Mesodermal cell (in vitro differentiated cells): ENCODE measurements around the gene EXOC1.
"Not testable (repeated sequence)": the region's sequence is repeated elsewhere in the genome, so short reads cannot be mapped to it uniquely, and the experiment has no call there.

Experiments
- H3K27ac ChIP-seq: 2 replicates; pipeline ENCODE4 v1.7.0; 2013; ENCODE audit warnings: mild to moderate bottlenecking, low read depth, low read length, moderate library complexity; ENCODE audit not compliant: severe bottlenecking
- H3K36me3 ChIP-seq: 2 replicates; pipeline ENCODE4 v1.7.1; 2013; ENCODE audit warnings: mild to moderate bottlenecking, low read length, moderate library complexity; ENCODE audit not compliant: control insufficient read depth, insufficient read depth
- H3K4me1 ChIP-seq: one replicate; pipeline ENCODE4 v1.7.1; 2013; ENCODE audit warnings: mild to moderate bottlenecking, low read length; ENCODE audit not compliant: insufficient read depth, control insufficient read depth, poor library complexity, severe bottlenecking
- H3K4me3 ChIP-seq: 2 replicates; pipeline ENCODE4 v1.7.0; 2013; ENCODE audit warnings: low read length, control low read depth, mild to moderate bottlenecking; ENCODE audit not compliant: insufficient read depth, poor library complexity, severe bottlenecking; ENCODE audit errors: extremely low read depth
- H3K9me3 ChIP-seq: 2 replicates; pipeline ENCODE4 v1.7.1; 2013; ENCODE audit warnings: mild to moderate bottlenecking, low read length, moderate library complexity; ENCODE audit not compliant: control insufficient read depth
- WGBS, 2 experiments: methylation state at CpG; one replicate each; pipeline ENCODE4 v1.1.5; 2013; ENCODE audit warnings: missing lambda C conversion rate in 2 of 2; ENCODE audit not compliant: insufficient coverage in 2 of 2; 5-methylcytosine and 5-hydroxymethylcytosine counted together

Gene EXOC1

DNA sequence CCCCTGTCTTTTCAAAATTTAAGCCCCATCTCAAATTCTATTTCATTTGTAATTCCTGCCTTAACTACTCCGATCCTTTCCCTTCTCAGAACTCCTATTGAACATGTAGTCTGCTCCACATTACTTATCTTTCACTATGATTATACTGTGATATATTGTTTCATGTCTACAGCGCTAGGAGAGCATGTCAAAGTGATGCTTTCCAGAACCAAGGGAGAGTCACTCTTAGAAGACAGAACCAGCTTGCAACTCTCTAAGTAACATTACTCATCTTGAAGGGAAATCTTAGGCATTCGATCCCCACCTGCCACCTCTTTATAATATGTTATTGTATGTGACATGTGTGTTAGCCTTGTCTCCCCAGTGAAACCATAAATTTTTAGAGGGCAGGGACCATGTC is 23.4 kb upstream of the EXOC1 start:
- 100% methylated on average over 1 of the region's 3 CpGs for WGBS, 2 experiments
- Histone ChIP-seq H3K9me3 (no peaks in the 10 kb centered on the region), H3K4me3 (no peak overlapping the region), H3K36me3 (no peaks in the 10 kb centered on the region), H3K27ac (no peak overlapping the region), H3K4me1 (no peaks in the 10 kb centered on the region)

- no peak overlapping the region for H3K27ac ChIP-seq
- no peak overlapping the region for H3K4me3 ChIP-seq
- H3K9me3 ChIP-seq, result no peaks in the 10 kb centered on the region
- whole genome bisulfite sequencing, 2 experiments, result 83 to 91% methylated on average over 3 to 4 of the region's 4 CpGs
- H3K4me1 ChIP-seq, result no peaks in the 10 kb centered on the region
- no peaks in the 10 kb centered on the region for H3K36me3 ChIP-seq
Observed at GRCh38 chr4:55830716-55831115, 22.7 kb upstream of the EXOC1 start.

DNA sequence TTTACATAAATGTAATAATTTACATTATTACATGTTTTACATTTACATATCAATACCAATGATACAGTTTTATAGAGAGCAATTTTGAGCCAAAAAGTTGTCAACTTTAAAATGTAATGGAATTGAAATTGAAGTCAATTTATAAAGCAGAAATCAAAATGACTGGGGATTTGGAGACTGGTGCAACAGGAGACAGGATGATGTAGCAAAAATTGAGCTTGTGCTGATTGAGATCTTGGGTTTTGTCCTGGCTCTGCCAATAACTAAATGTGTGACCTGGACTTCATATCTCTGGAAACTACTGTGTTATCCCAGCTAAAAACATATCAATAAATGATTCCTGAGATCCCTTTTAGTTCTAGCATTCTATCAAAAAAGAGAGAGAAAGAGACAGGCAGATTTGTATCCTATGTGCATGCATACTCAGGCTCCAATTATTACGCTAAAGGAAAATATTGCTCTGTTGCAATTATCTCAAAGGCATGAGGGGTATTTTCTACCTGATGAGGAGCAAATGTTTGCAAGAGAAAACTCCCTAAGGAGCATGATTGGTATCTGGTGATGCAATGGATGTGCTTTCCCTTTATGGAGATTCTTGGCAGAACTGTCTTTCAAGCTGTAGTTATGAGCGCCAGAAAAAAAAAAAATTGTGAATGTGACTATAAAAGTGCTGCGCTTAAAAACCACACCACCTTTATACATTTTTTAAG is 19.2 kb upstream of the EXOC1 start:
- Histone ChIP-seq H3K27ac (no peak overlapping the region), H3K4me1 (no peaks in the 10 kb centered on the region), H3K4me3 (no peak overlapping the region), H3K9me3 (no peaks in the 10 kb centered on the region), H3K36me3 (no peaks in the 10 kb centered on the region)
- WGBS, 2 experiments, result 100% methylated on average over 1 of the region's 3 CpGs

DNA sequence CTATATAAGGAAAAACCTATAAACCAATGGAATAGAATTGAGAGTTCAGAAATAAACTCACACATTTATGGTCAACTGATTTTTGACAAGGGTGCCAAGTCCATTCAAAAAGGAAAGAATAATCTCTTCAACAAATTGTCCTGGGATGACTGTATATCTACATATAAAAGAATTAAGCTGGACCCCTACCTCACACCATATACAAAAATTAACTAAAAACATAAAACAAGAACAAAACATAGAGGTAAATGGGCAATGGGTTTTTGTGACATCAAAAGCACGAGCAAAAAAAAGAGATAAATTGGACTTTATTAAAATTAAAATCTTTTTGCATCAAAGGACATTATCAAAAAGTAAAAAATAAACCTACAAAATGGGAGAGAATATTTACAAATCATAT is 15.5 kb upstream of the EXOC1 start:
- WGBS, 2 experiments, result no CpG with 5 or more reads among the region's 1 CpG
- no peaks in the 10 kb centered on the region for H3K4me1 ChIP-seq

DNA sequence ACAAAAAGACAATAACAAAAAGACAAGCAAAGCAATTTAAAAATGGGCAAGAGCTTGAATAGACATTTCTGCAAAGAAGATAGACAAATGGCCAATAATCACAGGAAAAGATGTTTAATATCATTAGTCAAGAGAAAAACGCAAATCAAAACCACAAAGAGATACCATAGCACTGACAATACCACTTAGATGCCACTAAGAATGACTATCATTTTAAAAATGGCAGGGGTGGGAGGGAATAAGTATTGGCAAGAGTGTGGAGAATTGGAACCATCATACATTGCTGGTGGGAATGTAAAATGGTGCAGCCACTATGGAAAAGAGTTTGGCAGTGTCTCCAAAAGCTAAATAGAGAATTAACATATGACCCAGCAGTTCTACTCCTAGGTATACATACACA is 15.1 kb upstream of the EXOC1 start:
- H3K36me3 ChIP-seq, result no peaks in the 10 kb centered on the region

More for the DNA sequence above, 15.5 kb upstream of the EXOC1 start:
- Histone ChIP-seq H3K9me3 (no peaks in the 10 kb centered on the region), H3K27ac (no peak overlapping the region), H3K4me3 (no peak overlapping the region), H3K36me3 (no peaks in the 10 kb centered on the region)

GRCh38 chr4:55838952-55839351 is 14.5 kb upstream of the EXOC1 start:
- Histone ChIP-seq H3K4me3 (no peak overlapping the region), H3K4me1 (no peaks in the 10 kb centered on the region), H3K9me3 (no peaks in the 10 kb centered on the region), H3K27ac (no peak overlapping the region), H3K36me3 (no peaks in the 10 kb centered on the region)

More for the DNA sequence above, 15.1 kb upstream of the EXOC1 start:
- H3K9me3 ChIP-seq, result no peaks in the 10 kb centered on the region
- no peak overlapping the region for H3K27ac ChIP-seq
- H3K4me3 ChIP-seq, result no peak overlapping the region
- no CpG with 5 or more reads among the region's 1 CpG for WGBS, 2 experiments
- no peaks in the 10 kb centered on the region for H3K4me1 ChIP-seq

DNA sequence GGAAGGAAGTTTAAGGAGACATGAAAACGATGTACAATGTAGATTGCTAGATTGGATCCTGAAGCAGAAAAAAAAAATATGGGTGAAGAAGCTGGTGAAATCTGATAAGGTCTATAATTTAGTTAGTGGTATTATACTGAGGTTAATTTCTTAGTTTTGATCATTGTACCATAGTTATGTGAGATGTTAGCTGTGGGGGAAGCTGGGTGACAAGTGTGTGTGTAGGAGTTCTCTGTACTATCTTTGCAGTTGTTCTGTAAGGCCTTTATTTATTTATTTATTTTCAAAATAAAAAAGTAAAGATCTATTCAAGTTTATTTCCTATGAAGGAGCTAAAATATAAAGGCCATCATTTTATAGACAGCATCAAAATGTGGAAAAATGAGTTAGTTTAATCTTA is 12.5 kb upstream of the EXOC1 start:
- no peak overlapping the region for H3K4me3 ChIP-seq
- no peaks in the 10 kb centered on the region for H3K4me1 ChIP-seq
- 91 to 94% methylated on average over 1 of the region's 1 CpG for WGBS, 2 experiments
- H3K9me3 ChIP-seq, result no peaks in the 10 kb centered on the region
- H3K27ac ChIP-seq, result no peak overlapping the region
- H3K36me3 ChIP-seq, result no peaks in the 10 kb centered on the region

DNA sequence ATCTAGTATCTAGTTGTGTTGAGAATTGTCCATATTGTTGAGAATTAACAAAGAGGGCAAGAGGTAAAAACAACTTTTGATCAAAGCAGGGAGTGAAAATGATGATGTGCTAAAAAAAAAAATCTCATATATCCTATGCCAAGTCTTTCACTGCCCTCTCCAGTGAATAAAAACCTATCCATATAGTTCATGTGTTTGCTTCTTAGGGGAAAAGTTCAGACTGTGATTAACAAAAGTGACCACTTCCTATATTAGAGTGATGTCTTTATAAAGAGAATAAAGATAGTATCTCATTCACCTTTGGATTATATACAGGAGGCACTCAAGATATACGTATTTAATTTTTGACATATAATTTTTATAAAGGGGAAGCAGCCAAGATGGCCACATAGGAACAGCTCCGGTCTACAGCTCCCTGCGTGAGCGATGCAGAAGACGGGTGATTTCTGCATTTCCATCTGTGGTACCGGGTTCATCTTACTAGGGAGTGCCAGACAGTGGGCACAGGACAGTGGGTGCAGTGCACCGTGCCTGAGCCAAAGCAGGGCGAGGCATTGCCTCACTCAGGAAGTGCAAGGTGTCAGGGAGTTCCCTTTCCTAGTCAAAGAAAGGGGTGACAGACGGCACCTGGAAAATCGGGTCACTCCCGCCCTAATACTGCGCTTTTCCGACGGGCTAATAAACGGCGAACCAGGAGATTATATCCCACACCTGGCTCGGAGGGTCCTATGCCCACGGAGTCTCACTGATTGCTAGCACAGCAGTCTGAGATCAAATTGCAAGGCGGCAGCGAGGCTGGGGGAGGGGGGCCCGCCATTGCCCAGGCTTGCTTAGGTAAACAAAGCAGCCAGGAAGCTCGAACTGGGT is 11.8 kb upstream of the EXOC1 start:
- H3K27ac ChIP-seq, H3K4me1 ChIP-seq, H3K9me3 ChIP-seq, H3K4me3 ChIP-seq, H3K36me3 ChIP-seq: not testable (repeated sequence)
- WGBS, 2 experiments, result 71 to 75% methylated on average over 11 to 12 of the region's 22 CpGs

- H3K27ac ChIP-seq, H3K36me3 ChIP-seq, H3K4me1 ChIP-seq, H3K4me3 ChIP-seq, H3K9me3 ChIP-seq: not testable (repeated sequence)
- no CpG with 5 or more reads among the region's 10 CpGs for WGBS, 2 experiments
Observed at GRCh38 chr4:55842312-55842711, 11.1 kb upstream of the EXOC1 start.

- H3K9me3 ChIP-seq, result peaks cover 4% of the 10 kb centered on the region
- 82 to 85% methylated on average over 7 to 9 of the region's 9 CpGs for whole genome bisulfite sequencing, 2 experiments
- H3K4me1 ChIP-seq, result peaks cover 2% of the 10 kb centered on the region
- no peaks in the 10 kb centered on the region for H3K36me3 ChIP-seq
- H3K4me3 ChIP-seq, result no peak overlapping the region
- H3K27ac ChIP-seq, result no peak overlapping the region
Observed at GRCh38 chr4:55849724-55850123, 3.7 kb upstream of the EXOC1 start.

DNA sequence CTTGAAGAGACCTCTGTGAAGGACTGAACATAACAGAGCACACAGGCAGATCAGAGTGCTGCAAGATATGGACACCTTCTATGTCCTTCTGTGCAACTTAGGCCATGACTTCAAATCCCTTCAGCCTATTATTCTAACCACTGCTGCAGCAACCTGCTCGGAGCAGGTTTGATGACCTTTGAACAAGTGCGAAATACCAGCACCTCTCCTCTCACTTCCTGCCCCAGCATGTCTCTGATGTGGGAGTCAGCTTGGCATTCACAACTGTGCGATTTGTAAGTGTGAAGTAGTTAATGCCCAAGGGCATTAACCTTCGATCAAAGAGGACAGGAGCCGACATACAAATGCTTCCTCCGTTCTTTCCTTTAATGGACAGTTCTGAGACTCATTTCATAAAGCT is 1.6 kb upstream of the EXOC1 start:
- no peak overlapping the region for H3K4me3 ChIP-seq
- 49 to 70% methylated on average over 3 of the region's 6 CpGs for whole genome bisulfite sequencing, 2 experiments

More for the DNA sequence above, 1.6 kb upstream of the EXOC1 start:
- H3K9me3 ChIP-seq, result peaks cover 4% of the 10 kb centered on the region
- peaks cover 3% of the 10 kb centered on the region for H3K4me1 ChIP-seq
- H3K36me3 ChIP-seq, result no peaks in the 10 kb centered on the region
- no peak overlapping the region for H3K27ac ChIP-seq
